SK-N-MC (cell line): Measurements from ENCODE around the gene P2RY10.

Source experiments
- EZH2 ChIP-seq: fragments of 200-600 bp; sonication (generic); IDR thresholded peaks from one replicate; pipeline ENCODE4 v1.6.1; 2017; ENCODE audit warnings: antibody characterized with exemption
- POLR2AphosphoS5 ChIP-seq: IDR thresholded peaks from 2 replicates; pipeline ENCODE4 v1.6.1; 2012; ENCODE audit warnings: mild to moderate bottlenecking, low read depth, low read length, borderline replicate concordance

GRCh38 chrX:78964598-78964997 is 19.4 kb downstream of the P2RY10 start:
- TF ChIP-seq EZH2 (no peak), POLR2AphosphoS5 (no peak)
